H1 (cell line): ENCODE data around the gene NR3C2. TPM values are rescaled to one million over a fixed set of nuclear protein-coding genes. Genes with fewer than 3 reads are reported as not detected.

Experiments used
- ASH2L ChIP-seq: fragments of 200-600, 300-600 bp; sonication (generic); IDR thresholded peaks from one replicate; pipeline ENCODE4 v1.7.1; 2017; ENCODE audit warnings: low read length
- ATF2 ChIP-seq: IDR thresholded peaks from 2 replicates; pipeline ENCODE4 v1.6.1; 2012; ENCODE audit warnings: low read length, inconsistent platforms
- ATF3 ChIP-seq: IDR thresholded peaks from 2 replicates; pipeline ENCODE4 v1.6.1; 2011; ENCODE audit warnings: low read depth, mild to moderate bottlenecking, low read length; ENCODE audit not compliant: insufficient read depth
- CEBPB ChIP-seq: IDR thresholded peaks from 2 replicates; pipeline ENCODE4 v1.6.1; 2012; ENCODE audit warnings: low read depth, low read length
- CTBP2 ChIP-seq: IDR thresholded peaks from 2 replicates; pipeline ENCODE4 v1.7.0; 2011; ENCODE audit warnings: borderline replicate concordance, mild to moderate bottlenecking, moderate library complexity, mixed read lengths, low read length; ENCODE audit not compliant: insufficient read depth, insufficient read length
- CTCF ChIP-seq, 3 experiments: IDR thresholded peaks; 1 replicate in 2 of 3; 2 replicates in 1 of 3; pipeline versions ENCODE4 v1.5.1 to v1.6.1; 2011; ENCODE audit warnings: low read length in 3 of 3, mild to moderate bottlenecking in 3 of 3, inconsistent platforms in 2 of 3, low read depth in 1 of 3, moderate library complexity in 1 of 3; ENCODE audit not compliant: insufficient read depth in 1 of 3; ENCODE audit errors: control extremely low read depth in 1 of 3
- E2F6 ChIP-seq: IDR thresholded peaks from 2 replicates; pipeline ENCODE4 v1.6.1; 2012; ENCODE audit warnings: inconsistent platforms
- EGR1 ChIP-seq: IDR thresholded peaks from 2 replicates; pipeline ENCODE4 v1.6.1; 2011; ENCODE audit warnings: low read depth, low read length, borderline replicate concordance
- HDAC6 ChIP-seq: IDR thresholded peaks from one replicate; pipeline ENCODE4 v1.7.1; 2012; ENCODE audit warnings: low read depth, mild to moderate bottlenecking, inconsistent platforms, low read length, moderate library complexity
- PHF8 ChIP-seq: fragments of 200-600 bp; sonication (generic); conservative IDR thresholded peaks from 2 replicates; pipeline ENCODE4 v1.7.1; 2012; ENCODE audit warnings: low read depth, mild to moderate bottlenecking, inconsistent platforms, low read length, moderate library complexity
- POLR2A ChIP-seq, 2 experiments: IDR thresholded peaks; 1 replicate in 1 of 2; 2 replicates in 1 of 2; pipeline ENCODE4 v1.6.1; 2011; ENCODE audit warnings: low read depth in 2 of 2, low read length in 2 of 2, mild to moderate bottlenecking in 2 of 2; ENCODE audit errors: control extremely low read depth in 1 of 2
- POLR2AphosphoS5 ChIP-seq: IDR thresholded peaks from 2 replicates; pipeline ENCODE4 v1.6.1; 2011; ENCODE audit warnings: low read depth, low read length
- SIN3A ChIP-seq, 2 experiments: IDR thresholded peaks in 1 of 2; conservative IDR thresholded peaks in 1 of 2; 2 replicates each; pipeline ENCODE4 v1.6.1; 2011 to 2012; ENCODE audit warnings: low read length in 2 of 2, improper control_type of control experiment in 1 of 2, low read depth in 1 of 2, mild to moderate bottlenecking in 1 of 2
- SIRT6 ChIP-seq: IDR thresholded peaks from one replicate; pipeline ENCODE4 v1.7.1; 2012; ENCODE audit warnings: low read length, inconsistent platforms
- TAF7 ChIP-seq: optimal IDR thresholded peaks from 2 replicates; pipeline ENCODE3; 2011; ENCODE audit warnings: low read depth, mild to moderate bottlenecking, inconsistent platforms, low read length, moderate library complexity, borderline replicate concordance
- TBP ChIP-seq: IDR thresholded peaks from 2 replicates; pipeline ENCODE4 v1.6.1; 2011; ENCODE audit warnings: low read depth, low read length, improper control_type of control experiment
- USF2 ChIP-seq: IDR thresholded peaks from 2 replicates; pipeline ENCODE4 v1.6.1; 2011; ENCODE audit warnings: low read length, improper control_type of control experiment
- polyA plus RNA-seq, 7 experiments: library from polyadenylated mRNA; depleted of rRNA in 3 of 7; stranded (reverse) in 5 of 7; unstranded in 2 of 7; fragments of >200 nt in 5 of 7; fragments of 200-250 nt in 2 of 7; gene quantifications; 1 replicate in 5 of 7; 2 replicates in 1 of 7; 4 replicates in 1 of 7; pipeline versions ENCODE4 v1.2.1 to v1.2.3, GENCODE V29; 2011 to 2013; ENCODE audit warnings: missing spikeins in 2 of 7, mixed read lengths in 2 of 7
- total RNA-seq: library from RNA; stranded (reverse); fragmentation: NEBNext Ultra II Directional; extraction: Animal tissue kit (Norgen Biotek cat#: 25700); gene quantifications from 2 replicates; pipeline ENCODE4 v1.2.1, GENCODE V29; 2021

Gene NR3C2
- total and polyA plus RNA-seq, 2 of the 8 experiments (the other 6 are each of a cell fraction or from before 2014, with no cell fraction given), result 0.80 to 3.9 TPM

GRCh38 chr4:148441986-148442831 is at the start of gene NR3C2 (continued):
- TF ChIP-seq PHF8 (peak; percentile 71), TAF7 (peak; percentile 48), SIRT6 (no peak), POLR2AphosphoS5 (peak; percentile 67), EGR1 (no peak), CTCF (IDR thresholded peaks at IDR 0.05; ENCODE audit: control extremely low read depth in 1 of 3, insufficient read depth in 1 of 3, low read depth in 1 of 3, low read length in 3 of 3) (no peak; a peak in 1 of 4 replicates), CEBPB (no peak), CTBP2 (no peak), E2F6 (no peak; the same call in 1 of the 2 replicates), USF2 (peak; percentile 86), SIN3A (conservative IDR thresholded peaks at IDR 0.05 in 1 of 2, IDR thresholded peaks at IDR 0.05 in 1 of 2; ENCODE audit: low read depth in 1 of 2, low read length in 2 of 2) (0 out of 4 replicates have a peak, but pooled peaks have one; percentile 57 to 58), ATF3 (no peak), TBP (peak; percentile 93), HDAC6 (no peak), POLR2A (IDR thresholded peaks at IDR 0.05; ENCODE audit: control extremely low read depth in 1 of 2, low read depth in 2 of 2, low read length in 2 of 2) (peak; percentile 81 to 94), ASH2L (peak; percentile 94), ATF2 (no peak)
